Activated naive CD8-positive, alpha-beta T cell treated with anti-CD3 and anti-CD28 coated beads, Interleukin-2, amount 50 U/mL, for 24 hours (primary cell): ENCODE data around the gene DOCK9.
A peak's percentile ranks its signal among the peaks of the same experiment; 100 is the strongest.

Experiments
- ATAC-seq: fragments of 150-1000 bp; cut with Tn5 transposase; one replicate; pipeline ENCODE4 v1.10.0; 2021
- DNase-seq: peaks from one replicate; pipeline ENCODE4 v3.0.0; 2021
- H3K27ac Mint-ChIP-seq: one replicate; pipeline ENCODE4 v1.8.0; 2021; ENCODE audit warnings: mild to moderate bottlenecking, mixed read lengths
- H3K27me3 Mint-ChIP-seq: one replicate; pipeline ENCODE4 v1.8.0; 2021; ENCODE audit warnings: mixed read lengths
- H3K36me3 Mint-ChIP-seq: one replicate; pipeline ENCODE4 v1.8.0; 2021; ENCODE audit warnings: low read depth, mixed read lengths
- H3K4me1 Mint-ChIP-seq: one replicate; pipeline ENCODE4 v1.8.0; 2021; ENCODE audit warnings: mixed read lengths
- H3K4me3 Mint-ChIP-seq: one replicate; pipeline ENCODE4 v1.8.0; 2021; ENCODE audit warnings: mild to moderate bottlenecking, moderate library complexity, mixed read lengths
- H3K9me3 Mint-ChIP-seq: one replicate; pipeline ENCODE4 v1.8.0; 2021; ENCODE audit warnings: mixed read lengths

Gene DOCK9

DNA sequence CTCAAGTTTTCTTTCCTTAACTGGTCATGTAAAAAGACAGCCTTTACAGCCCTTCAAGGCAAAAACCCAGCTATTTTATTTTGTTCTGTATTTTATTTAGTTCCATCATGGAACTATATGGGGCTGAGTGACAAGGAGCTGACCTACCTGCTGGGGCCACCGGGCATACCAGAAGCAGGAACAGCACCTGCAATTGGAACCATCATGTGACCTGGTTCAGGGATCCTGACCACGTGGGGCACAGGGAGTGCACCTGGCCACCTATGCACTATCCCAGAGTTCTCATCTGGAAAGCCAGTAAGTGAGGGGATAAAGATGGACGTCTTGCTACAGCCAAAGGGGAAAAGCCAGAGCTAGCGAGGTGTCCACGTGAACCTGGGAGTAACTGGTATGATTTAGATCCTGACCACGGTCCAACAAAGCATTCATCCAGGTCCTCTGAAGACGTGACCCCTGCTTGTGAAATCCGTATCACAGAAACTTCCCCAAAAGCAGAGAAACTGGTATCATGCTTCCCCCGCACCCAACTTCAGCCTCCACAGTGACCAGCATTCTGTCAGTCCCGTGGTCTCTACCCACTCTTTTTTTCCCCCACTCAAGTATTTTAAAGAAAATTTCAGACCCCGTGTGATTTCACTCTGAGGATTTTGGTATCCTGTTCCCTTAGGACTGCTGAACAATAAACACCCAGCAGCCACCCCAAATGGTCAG lies 184.9 kb downstream of the DOCK9 start:
- DNase-seq (no peak), ATAC-seq (no peak)
- Mint-ChIP-seq H3K4me1 (no peaks in the 10 kb centered on the region), H3K27ac (no peak overlapping the region), H3K4me3 (no peak overlapping the region), H3K9me3 (peaks cover 4% of the 10 kb centered on the region), H3K36me3 (peaks cover 46% of the 10 kb centered on the region), H3K27me3 (peaks cover 15% of the 10 kb centered on the region)

DNA sequence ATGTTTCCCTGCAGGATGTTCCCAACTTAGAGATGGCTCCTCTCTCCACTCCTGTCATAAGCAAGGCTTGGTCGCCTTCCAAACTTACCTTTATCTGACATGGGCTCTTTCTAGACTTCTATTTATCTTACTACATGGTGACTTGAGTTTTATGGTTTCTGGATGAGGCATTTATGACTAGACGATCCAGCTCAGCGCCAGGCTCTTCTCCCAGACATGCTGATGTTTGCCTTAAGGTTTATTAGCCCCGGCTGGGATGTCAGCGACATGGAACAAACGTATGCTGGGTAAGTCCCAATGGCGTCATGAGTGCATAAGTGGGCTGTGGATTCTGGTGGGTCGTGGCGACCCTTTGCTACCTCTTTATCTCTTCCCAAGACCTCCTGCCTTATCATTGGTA lies 185.5 kb downstream of the DOCK9 start:
- Mint-ChIP-seq H3K4me1 (no peaks in the 10 kb centered on the region), H3K36me3 (peaks cover 43% of the 10 kb centered on the region), H3K27ac (no peak overlapping the region), H3K27me3 (peaks cover 17% of the 10 kb centered on the region), H3K9me3 (peaks cover 4% of the 10 kb centered on the region), H3K4me3 (no peak overlapping the region)
- DNase-seq (no peak), ATAC-seq (no peak)

- peaks cover 37% of the 10 kb centered on the region for H3K36me3 Mint-ChIP-seq
- peaks cover 20% of the 10 kb centered on the region for H3K27me3 Mint-ChIP-seq
- no peaks in the 10 kb centered on the region for H3K4me1 Mint-ChIP-seq
- peaks cover 4% of the 10 kb centered on the region for H3K9me3 Mint-ChIP-seq
- DNase-seq (no peak), ATAC-seq (no peak)
- no peak overlapping the region for H3K4me3 Mint-ChIP-seq
- no peak overlapping the region for H3K27ac Mint-ChIP-seq
Measured at GRCh38 chr13:98791611-98792010, 186.3 kb downstream of the DOCK9 start.

DNA sequence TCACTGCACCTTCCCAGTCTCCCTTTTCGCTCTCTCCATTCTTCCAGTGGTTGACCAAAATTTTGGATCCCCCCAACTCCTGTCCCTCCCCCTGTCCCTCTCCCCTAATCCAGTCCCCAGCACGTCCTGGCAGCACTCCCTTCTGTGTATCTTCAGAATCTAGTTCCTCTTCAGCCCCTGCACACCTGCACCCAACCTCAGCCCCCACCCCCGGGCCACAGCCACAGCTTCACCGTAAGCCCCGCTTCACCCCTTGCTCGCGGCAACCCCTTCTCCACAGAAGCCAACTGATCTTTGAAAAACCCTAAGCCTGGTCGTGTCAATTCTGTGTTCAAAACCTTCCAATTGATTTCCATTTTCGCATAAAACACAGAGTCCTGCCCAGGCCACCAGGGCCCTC lies 189.9 kb downstream of the DOCK9 start:
- Mint-ChIP-seq H3K27ac (no peak overlapping the region), H3K36me3 (peaks cover 10% of the 10 kb centered on the region), H3K4me3 (no peak overlapping the region), H3K4me1 (no peaks in the 10 kb centered on the region), H3K9me3 (peaks cover 4% of the 10 kb centered on the region), H3K27me3 (peaks cover 20% of the 10 kb centered on the region)
- ATAC-seq: no peak
- no peak for DNase-seq

- no peaks in the 10 kb centered on the region for H3K4me1 Mint-ChIP-seq
- no peak overlapping the region for H3K27ac Mint-ChIP-seq
- H3K36me3 Mint-ChIP-seq: peaks cover 5% of the 10 kb centered on the region
- peaks cover 20% of the 10 kb centered on the region for H3K27me3 Mint-ChIP-seq
- DNase-seq (no peak), ATAC-seq (no peak)
- H3K4me3 Mint-ChIP-seq: no peak overlapping the region
- peaks cover under 1% of the 10 kb centered on the region for H3K9me3 Mint-ChIP-seq
Measured at GRCh38 chr13:98787173-98787572, 190.7 kb downstream of the DOCK9 start.

DNA sequence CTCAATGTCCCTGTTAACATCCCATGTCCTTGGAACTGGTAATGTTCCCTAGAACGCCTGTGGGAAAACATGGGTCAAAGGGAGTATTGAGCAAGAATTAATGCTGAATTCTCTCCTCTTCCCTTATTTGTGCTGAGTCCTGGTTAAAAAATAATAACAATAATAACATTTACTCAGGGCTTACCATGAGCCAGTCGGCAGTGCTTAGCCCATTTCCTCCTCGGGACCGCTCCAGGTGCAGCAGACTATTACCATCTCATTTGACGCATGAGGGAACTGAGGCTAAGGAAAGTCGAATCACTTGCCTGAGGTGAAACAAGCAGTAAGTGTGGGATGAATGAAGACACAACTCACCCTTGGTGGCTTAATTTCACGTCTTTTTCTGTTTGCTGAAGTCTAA lies 191.8 kb downstream of the DOCK9 start:
- DNase-seq (no peak), ATAC-seq (no peak)
- Mint-ChIP-seq H3K36me3 (no peaks in the 10 kb centered on the region), H3K9me3 (no peaks in the 10 kb centered on the region), H3K27me3 (peaks cover 20% of the 10 kb centered on the region), H3K4me3 (no peak overlapping the region), H3K4me1 (no peaks in the 10 kb centered on the region), H3K27ac (no peak overlapping the region)

- no peak overlapping the region for H3K4me3 Mint-ChIP-seq
- no peaks in the 10 kb centered on the region for H3K9me3 Mint-ChIP-seq
- H3K4me1 Mint-ChIP-seq: no peaks in the 10 kb centered on the region
- ATAC-seq: no peak
- DNase-seq: no peak
- no peak overlapping the region for H3K27ac Mint-ChIP-seq
- no peaks in the 10 kb centered on the region for H3K36me3 Mint-ChIP-seq
- H3K27me3 Mint-ChIP-seq: peaks cover 20% of the 10 kb centered on the region
Measured at GRCh38 chr13:98785405-98785804, 192.5 kb downstream of the DOCK9 start.

DNA sequence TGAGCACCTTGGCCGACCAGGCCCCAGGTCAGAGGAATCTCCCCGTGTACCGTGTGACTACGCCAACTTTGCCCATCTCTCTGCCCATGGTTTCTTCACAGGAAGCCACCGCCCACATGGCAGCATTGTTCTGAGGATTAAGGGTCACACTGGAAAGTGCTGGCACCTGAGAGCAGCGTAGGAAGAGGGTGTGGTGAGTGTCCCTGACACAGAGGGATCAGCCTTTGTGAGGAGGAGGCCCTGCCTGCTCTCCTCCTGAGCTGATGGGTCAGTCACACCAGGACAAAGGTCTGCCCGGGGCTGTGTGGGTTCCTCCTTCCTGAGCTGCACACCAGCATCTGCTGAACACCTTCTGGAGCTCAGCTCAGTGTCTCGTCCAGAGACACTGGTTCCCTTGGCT lies 193.2 kb downstream of the DOCK9 start:
- DNase-seq: no peak
- H3K9me3 Mint-ChIP-seq: no peaks in the 10 kb centered on the region
- no peak overlapping the region for H3K27ac Mint-ChIP-seq
- H3K36me3 Mint-ChIP-seq: no peaks in the 10 kb centered on the region
- H3K4me3 Mint-ChIP-seq: no peak overlapping the region
- no peaks in the 10 kb centered on the region for H3K4me1 Mint-ChIP-seq
- ATAC-seq: peak; percentile 29
- H3K27me3 Mint-ChIP-seq: peaks cover 20% of the 10 kb centered on the region

DNA sequence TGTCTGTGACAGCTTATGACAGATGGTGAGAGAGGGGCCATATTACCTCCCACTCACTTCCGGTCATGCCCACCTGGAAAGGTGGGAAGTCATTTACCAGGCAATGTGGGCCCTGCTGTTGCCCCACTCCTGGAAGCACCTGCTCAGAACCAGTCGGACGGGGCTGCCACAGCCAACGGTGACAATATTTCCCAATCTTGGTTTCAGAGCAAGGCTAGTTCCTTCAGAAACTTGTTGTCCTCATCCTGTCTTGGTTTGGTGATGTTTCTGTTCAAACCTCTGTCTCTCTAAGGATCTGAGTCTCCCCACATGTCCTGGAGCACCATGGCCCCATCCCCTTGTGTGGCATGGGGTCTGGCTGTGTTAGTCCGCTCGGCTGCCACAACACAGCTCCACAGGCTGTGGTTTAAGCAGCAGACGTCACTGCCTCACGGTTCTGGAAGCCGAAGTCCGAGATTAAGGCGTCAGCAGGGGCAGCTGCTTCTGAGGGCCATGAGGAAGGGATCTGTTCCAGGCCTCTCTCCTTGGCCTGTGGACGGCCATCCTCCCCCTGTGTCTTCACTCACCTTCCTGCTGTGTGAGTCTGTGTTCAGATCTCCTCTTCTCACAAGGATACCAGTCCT lies 193.9 kb downstream of the DOCK9 start:
- no peaks in the 10 kb centered on the region for H3K9me3 Mint-ChIP-seq
- H3K4me3 Mint-ChIP-seq: no peak overlapping the region
- H3K27ac Mint-ChIP-seq: no peak overlapping the region
- no peaks in the 10 kb centered on the region for H3K36me3 Mint-ChIP-seq
- H3K27me3 Mint-ChIP-seq: peaks cover 13% of the 10 kb centered on the region
- no peak for DNase-seq
- H3K4me1 Mint-ChIP-seq: no peaks in the 10 kb centered on the region
- no peak for ATAC-seq

GRCh38 chr13:98782654-98783053 lies 195.2 kb downstream of the DOCK9 start:
- Mint-ChIP-seq H3K27ac (no peak overlapping the region), H3K4me3 (no peak overlapping the region), H3K36me3 (no peaks in the 10 kb centered on the region), H3K9me3 (no peaks in the 10 kb centered on the region), H3K4me1 (no peaks in the 10 kb centered on the region), H3K27me3 (peaks cover 8% of the 10 kb centered on the region)
- DNase-seq (no peak), ATAC-seq (no peak)

DNA sequence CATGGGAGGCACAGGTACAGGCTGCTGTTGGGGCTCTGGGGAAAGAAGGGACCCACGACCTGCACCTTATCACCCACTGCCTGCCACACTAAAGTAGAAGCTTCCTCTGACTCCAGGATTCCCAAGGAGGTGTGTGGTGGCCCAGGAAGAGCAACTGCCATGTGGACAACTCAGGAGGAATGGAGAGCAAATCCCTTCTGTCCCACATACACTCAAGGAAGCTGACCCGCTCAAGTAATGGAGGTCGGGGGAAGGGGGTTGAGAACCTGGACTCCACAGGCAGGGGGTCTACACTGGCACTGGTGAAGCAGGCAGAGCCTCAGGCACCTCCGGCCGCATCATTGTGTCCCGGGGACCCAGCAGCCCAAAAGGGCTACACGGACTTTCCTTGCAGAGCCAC lies 196.0 kb downstream of the DOCK9 start:
- DNase-seq (no peak), ATAC-seq (no peak)
- Mint-ChIP-seq H3K27me3 (peaks cover 7% of the 10 kb centered on the region), H3K4me3 (no peak overlapping the region), H3K4me1 (no peaks in the 10 kb centered on the region), H3K27ac (no peak overlapping the region), H3K9me3 (no peaks in the 10 kb centered on the region), H3K36me3 (no peaks in the 10 kb centered on the region)

- Mint-ChIP-seq H3K27me3 (peaks cover 5% of the 10 kb centered on the region), H3K27ac (no peak overlapping the region), H3K36me3 (no peaks in the 10 kb centered on the region), H3K9me3 (no peaks in the 10 kb centered on the region), H3K4me3 (no peak overlapping the region), H3K4me1 (no peaks in the 10 kb centered on the region)
- ATAC-seq (no peak), DNase-seq (no peak)
Measured at GRCh38 chr13:98781470-98781869, 196.4 kb downstream of the DOCK9 start.

DNA sequence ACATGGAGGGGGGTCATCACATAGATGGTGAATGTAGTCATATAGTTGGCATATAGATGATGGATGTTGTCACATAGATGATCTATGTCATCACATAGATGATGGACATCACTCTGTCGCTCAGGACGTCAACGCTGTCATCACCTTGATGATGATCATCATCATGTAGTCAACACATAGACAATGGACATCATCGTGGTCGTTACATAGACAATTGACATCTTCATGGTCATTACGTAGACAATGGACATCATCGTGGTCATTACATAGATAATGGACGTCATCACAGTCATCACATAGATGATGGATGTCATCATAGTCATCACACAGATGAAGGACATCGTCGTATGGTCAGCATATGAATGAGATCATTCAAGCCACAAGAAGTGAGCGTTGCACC lies 196.8 kb downstream of the DOCK9 start:
- H3K36me3 Mint-ChIP-seq: no peaks in the 10 kb centered on the region
- no peaks in the 10 kb centered on the region for H3K4me1 Mint-ChIP-seq
- DNase-seq (no peak), ATAC-seq (no peak)
- no peaks in the 10 kb centered on the region for H3K9me3 Mint-ChIP-seq
- no peak overlapping the region for H3K4me3 Mint-ChIP-seq
- no peak overlapping the region for H3K27ac Mint-ChIP-seq
- H3K27me3 Mint-ChIP-seq: peaks cover 5% of the 10 kb centered on the region

- Mint-ChIP-seq H3K36me3 (no peaks in the 10 kb centered on the region), H3K4me1 (no peaks in the 10 kb centered on the region), H3K27ac (no peak overlapping the region), H3K4me3 (no peak overlapping the region), H3K27me3 (peaks cover 5% of the 10 kb centered on the region), H3K9me3 (no peaks in the 10 kb centered on the region)
- no peak for ATAC-seq
- no peak for DNase-seq
Measured at GRCh38 chr13:98780451-98780850, 197.4 kb downstream of the DOCK9 start.

GRCh38 chr13:98779695-98780094 lies 198.2 kb downstream of the DOCK9 start:
- no peaks in the 10 kb centered on the region for H3K9me3 Mint-ChIP-seq
- no peaks in the 10 kb centered on the region for H3K36me3 Mint-ChIP-seq
- H3K4me3 Mint-ChIP-seq: no peak overlapping the region
- no peak overlapping the region for H3K27ac Mint-ChIP-seq
- no peak for DNase-seq
- H3K27me3 Mint-ChIP-seq: peaks cover 5% of the 10 kb centered on the region
- no peak for ATAC-seq
- no peaks in the 10 kb centered on the region for H3K4me1 Mint-ChIP-seq
